ENCODE measurements around the gene CEBPZOS.

DNA sequence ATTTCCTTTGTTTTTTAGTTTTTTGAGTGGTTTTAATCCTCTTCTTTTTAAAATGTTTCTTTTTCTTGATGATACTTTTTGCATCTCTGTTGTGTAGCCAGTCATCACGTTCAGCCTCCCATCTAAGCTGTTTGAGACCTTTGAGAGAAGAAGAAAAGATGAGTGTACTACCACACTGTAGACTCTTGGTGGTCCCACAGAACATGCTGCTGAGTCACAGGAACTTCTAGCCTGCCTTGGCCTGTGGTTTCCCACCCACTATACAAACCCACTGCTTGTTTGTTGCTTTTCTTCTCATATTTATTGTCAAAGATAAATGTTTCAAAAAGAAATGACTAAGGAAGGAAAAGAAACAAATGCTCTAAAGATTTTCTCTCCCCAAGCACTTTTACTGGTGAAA is 5.5 kb downstream of the CEBPZOS start:
- TF ChIP-seq, protein P1, sequence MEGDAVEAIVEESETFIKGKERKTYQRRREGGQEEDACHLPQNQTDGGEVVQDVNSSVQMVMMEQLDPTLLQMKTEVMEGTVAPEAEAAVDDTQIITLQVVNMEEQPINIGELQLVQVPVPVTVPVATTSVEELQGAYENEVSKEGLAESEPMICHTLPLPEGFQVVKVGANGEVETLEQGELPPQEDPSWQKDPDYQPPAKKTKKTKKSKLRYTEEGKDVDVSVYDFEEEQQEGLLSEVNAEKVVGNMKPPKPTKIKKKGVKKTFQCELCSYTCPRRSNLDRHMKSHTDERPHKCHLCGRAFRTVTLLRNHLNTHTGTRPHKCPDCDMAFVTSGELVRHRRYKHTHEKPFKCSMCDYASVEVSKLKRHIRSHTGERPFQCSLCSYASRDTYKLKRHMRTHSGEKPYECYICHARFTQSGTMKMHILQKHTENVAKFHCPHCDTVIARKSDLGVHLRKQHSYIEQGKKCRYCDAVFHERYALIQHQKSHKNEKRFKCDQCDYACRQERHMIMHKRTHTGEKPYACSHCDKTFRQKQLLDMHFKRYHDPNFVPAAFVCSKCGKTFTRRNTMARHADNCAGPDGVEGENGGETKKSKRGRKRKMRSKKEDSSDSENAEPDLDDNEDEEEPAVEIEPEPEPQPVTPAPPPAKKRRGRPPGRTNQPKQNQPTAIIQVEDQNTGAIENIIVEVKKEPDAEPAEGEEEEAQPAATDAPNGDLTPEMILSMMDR (conservative IDR thresholded peaks at IDR 0.05) = no peak
- TF ChIP-seq EZH2 (IDR thresholded peaks at IDR 0.05; ENCODE audit: low read depth) = no peak

Data from PC-9 (cell line).